ENCODE measurements around the gene POLR3A.
A peak's percentile ranks its signal among the peaks of the same experiment; 100 is the strongest.

GRCh38 chr10:78029269-78030226 lies at the start of gene POLR3A:
- TF ChIP-seq CTCF (conservative IDR thresholded peaks at IDR 0.05 in 1 of 2, IDR thresholded peaks at IDR 0.05 in 1 of 2; ENCODE audit: low read depth in 1 of 2, low read length in 2 of 2) = peak; percentile 45 to 67
- no peak for TF ChIP-seq EZH2 (IDR thresholded peaks at IDR 0.05; ENCODE audit: low read length, missing control alignments)

Data from fibroblast of lung (primary cell).